ENCODE data around the gene NLN. TPM values are rescaled to one million over a fixed set of nuclear protein-coding genes. Genes with fewer than 3 reads are reported as not detected.

NLN gene
- total and polyA plus RNA-seq, 9 of the 15 experiments (the other 6 are each of a cell fraction or from before 2014, with no cell fraction given), result 6.9 to 45.2 (median 28.8) TPM

- TF ChIP-seq, protein P1, sequence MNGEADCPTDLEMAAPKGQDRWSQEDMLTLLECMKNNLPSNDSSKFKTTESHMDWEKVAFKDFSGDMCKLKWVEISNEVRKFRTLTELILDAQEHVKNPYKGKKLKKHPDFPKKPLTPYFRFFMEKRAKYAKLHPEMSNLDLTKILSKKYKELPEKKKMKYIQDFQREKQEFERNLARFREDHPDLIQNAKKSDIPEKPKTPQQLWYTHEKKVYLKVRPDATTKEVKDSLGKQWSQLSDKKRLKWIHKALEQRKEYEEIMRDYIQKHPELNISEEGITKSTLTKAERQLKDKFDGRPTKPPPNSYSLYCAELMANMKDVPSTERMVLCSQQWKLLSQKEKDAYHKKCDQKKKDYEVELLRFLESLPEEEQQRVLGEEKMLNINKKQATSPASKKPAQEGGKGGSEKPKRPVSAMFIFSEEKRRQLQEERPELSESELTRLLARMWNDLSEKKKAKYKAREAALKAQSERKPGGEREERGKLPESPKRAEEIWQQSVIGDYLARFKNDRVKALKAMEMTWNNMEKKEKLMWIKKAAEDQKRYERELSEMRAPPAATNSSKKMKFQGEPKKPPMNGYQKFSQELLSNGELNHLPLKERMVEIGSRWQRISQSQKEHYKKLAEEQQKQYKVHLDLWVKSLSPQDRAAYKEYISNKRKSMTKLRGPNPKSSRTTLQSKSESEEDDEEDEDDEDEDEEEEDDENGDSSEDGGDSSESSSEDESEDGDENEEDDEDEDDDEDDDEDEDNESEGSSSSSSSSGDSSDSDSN (IDR thresholded peaks at IDR 0.05; ENCODE audit: borderline replicate concordance in 1 of 2, low read depth in 2 of 2, low read length in 2 of 2), result no peak
- TF ChIP-seq, protein P2, sequence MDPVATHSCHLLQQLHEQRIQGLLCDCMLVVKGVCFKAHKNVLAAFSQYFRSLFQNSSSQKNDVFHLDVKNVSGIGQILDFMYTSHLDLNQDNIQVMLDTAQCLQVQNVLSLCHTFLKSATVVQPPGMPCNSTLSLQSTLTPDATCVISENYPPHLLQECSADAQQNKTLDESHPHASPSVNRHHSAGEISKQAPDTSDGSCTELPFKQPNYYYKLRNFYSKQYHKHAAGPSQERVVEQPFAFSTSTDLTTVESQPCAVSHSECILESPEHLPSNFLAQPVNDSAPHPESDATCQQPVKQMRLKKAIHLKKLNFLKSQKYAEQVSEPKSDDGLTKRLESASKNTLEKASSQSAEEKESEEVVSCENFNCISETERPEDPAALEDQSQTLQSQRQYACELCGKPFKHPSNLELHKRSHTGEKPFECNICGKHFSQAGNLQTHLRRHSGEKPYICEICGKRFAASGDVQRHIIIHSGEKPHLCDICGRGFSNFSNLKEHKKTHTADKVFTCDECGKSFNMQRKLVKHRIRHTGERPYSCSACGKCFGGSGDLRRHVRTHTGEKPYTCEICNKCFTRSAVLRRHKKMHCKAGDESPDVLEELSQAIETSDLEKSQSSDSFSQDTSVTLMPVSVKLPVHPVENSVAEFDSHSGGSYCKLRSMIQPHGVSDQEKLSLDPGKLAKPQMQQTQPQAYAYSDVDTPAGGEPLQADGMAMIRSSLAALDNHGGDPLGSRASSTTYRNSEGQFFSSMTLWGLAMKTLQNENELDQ (CRISPR knock-in tag; IDR thresholded peaks at IDR 0.05; ENCODE audit: borderline replicate concordance), result 0 out of 2 replicates have a peak, but pooled peaks have one; percentile 67
- TF ChIP-seq RERE (CRISPR knock-in tag; IDR thresholded peaks at IDR 0.05; ENCODE audit: borderline replicate concordance) (no peak), ATF4 (CRISPR knock-in tag; IDR thresholded peaks at IDR 0.05) (no peak), GATA2 (CRISPR knock-in tag; IDR thresholded peaks at IDR 0.05) (no peak), MXI1 (IDR thresholded peaks at IDR 0.05; ENCODE audit: low read depth, low read length) (0 out of 2 replicates have a peak, but pooled peaks have one; percentile 34), SNAPC5 (CRISPR knock-in tag; IDR thresholded peaks at IDR 0.05) (no peak), SFPQ (IDR thresholded peaks at IDR 0.05; ENCODE audit: low read depth, low read length) (no peak), SREBF2 (CRISPR knock-in tag; IDR thresholded peaks at IDR 0.05) (no peak)
- TF ChIP-seq, protein P3, sequence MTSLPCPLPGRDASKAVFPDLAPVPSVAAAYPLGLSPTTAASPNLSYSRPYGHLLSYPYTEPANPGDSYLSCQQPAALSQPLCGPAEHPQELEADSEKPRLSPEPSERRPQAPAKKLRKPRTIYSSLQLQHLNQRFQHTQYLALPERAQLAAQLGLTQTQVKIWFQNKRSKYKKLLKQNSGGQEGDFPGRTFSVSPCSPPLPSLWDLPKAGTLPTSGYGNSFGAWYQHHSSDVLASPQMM (CRISPR knock-in tag; IDR thresholded peaks at IDR 0.05), result no peak
These were observed 784 bp downstream of the NLN start (continued) for GRCh38 chr5:65722575-65723403.
